ENCODE measurements around the gene ADGRD1.

Gene ADGRD1

DNA sequence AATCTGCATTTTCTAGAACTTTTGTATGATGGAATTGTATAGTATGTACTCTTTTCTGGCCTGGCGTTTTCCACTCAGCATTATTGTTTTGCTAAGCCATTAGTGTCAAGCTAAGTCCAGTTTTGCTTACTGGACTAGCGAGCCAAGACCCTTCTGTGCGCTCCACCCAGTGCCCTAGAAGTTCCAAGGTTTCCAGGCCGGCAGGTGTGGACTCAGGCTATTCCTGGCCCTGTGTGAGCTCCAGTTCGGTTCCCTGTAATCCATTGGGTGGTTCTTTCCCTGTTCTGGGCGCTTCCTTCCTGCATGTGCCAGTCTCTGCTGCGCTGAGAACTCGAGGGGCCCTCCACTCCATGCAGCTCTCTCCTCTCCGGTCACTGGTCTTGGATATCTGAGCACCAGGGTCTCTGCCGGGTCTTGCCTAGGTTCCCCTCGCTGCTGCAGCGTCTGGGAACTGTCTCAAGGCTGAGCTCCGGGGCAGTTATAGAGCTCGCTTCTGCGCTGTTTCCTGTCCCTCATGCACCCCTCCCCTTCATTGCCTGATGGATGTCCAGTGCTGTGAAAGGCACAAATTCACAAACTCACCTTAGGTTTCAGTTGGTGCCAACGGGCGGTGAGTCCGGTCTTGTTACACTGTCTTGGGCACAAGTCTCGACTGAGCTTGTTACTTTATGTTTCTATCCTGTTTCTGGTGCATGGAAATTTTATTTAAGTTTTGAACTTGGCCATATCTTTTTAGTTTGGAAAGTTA, 100.8 kb downstream of the ADGRD1 start:
- DNase-seq (ENCODE audit: low spot score), result no peak
- TF ChIP-seq, protein P1, sequence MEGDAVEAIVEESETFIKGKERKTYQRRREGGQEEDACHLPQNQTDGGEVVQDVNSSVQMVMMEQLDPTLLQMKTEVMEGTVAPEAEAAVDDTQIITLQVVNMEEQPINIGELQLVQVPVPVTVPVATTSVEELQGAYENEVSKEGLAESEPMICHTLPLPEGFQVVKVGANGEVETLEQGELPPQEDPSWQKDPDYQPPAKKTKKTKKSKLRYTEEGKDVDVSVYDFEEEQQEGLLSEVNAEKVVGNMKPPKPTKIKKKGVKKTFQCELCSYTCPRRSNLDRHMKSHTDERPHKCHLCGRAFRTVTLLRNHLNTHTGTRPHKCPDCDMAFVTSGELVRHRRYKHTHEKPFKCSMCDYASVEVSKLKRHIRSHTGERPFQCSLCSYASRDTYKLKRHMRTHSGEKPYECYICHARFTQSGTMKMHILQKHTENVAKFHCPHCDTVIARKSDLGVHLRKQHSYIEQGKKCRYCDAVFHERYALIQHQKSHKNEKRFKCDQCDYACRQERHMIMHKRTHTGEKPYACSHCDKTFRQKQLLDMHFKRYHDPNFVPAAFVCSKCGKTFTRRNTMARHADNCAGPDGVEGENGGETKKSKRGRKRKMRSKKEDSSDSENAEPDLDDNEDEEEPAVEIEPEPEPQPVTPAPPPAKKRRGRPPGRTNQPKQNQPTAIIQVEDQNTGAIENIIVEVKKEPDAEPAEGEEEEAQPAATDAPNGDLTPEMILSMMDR (IDR thresholded peaks at IDR 0.05; ENCODE audit: extremely low read depth, insufficient read depth, missing control alignments), result no peak
- in situ Hi-C loops (cut with MboI; ENCODE audit: low pct_unique_long_range_greater_than_20kb, low sequenced_read_pairs, unreplicated experiment), result no loop called here

DNA sequence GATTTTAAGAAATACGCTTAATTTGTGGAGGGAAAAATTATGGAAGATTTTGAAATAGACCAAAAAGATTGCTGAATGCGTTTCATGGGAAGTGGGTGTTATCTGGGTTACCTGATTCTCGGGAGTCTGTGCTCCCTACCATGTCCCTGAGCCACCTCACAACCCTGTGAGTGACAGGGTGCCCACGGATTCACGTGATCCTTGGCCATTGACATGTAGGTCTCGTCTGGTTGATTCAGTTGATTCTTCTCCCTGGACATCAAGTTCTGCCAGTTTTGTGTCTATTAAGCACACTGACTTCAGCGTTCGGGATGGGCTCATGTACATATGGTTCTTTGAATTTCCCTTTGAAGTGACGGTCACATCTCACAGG, 101.4 kb downstream of the ADGRD1 start:
- TF ChIP-seq, protein P1 (IDR thresholded peaks at IDR 0.05; ENCODE audit: extremely low read depth, insufficient read depth, missing control alignments), result no peak
- in situ Hi-C loops (cut with MboI; ENCODE audit: low pct_unique_long_range_greater_than_20kb, low sequenced_read_pairs, unreplicated experiment), result no loop called here
- DNase-seq (ENCODE audit: low spot score), result no peak

DNA sequence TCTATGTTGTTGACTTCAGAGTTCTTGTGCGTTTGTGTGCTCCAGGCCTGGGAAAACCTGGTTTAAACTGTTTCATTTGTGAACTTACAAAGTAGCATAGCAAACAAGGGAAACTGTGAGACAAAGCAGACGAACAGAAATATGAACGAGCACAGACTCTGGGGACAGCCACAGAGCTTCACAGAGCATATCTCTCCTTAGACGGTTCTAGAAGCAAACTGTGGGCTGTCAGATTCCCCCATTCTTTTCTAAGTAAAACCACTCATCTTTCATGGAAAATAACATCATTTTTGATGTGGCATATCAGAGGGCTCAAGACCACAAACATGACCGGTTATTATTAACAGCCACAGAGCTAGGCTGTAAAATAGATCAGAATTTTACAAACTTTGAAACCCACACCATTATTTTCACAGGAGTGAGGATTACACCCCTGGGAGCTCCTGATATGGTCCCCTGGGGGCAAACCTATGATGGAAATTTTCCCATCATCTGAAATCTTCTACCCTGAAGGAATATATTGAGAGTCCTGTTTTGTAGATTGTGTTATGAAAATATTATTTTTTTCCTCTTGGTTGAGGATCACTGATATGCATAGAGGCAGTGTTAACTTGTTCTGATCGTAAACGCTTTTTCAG, 102.0 kb downstream of the ADGRD1 start:
- in situ Hi-C loops (cut with MboI; ENCODE audit: low pct_unique_long_range_greater_than_20kb, low sequenced_read_pairs, unreplicated experiment), result no loop called here
- DNase-seq (ENCODE audit: low spot score), result no peak
- TF ChIP-seq, protein P1 (IDR thresholded peaks at IDR 0.05; ENCODE audit: extremely low read depth, insufficient read depth, missing control alignments), result no peak

DNA sequence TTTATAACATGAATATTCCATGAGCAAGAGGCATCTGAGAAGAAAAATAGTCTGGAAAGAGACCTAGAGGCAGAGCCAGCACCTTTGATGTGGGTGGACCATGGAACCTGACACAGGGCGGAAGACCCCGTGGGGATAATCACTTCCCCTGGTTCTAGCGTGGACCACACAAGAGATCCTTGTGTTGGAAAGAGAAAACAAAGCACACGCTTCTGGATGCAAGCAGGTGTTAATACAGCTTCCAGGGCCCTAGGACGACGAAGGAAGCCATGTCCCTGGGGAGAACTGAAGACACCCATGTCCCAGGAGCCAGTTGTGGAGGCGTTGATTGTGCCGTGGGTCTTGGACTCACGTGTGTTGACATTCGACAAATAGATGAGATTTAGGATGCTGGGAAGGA, 102.9 kb downstream of the ADGRD1 start:
- DNase-seq (ENCODE audit: low spot score), result no peak
- TF ChIP-seq, protein P1 (IDR thresholded peaks at IDR 0.05; ENCODE audit: extremely low read depth, insufficient read depth, missing control alignments), result no peak
- in situ Hi-C loops (cut with MboI; ENCODE audit: low pct_unique_long_range_greater_than_20kb, low sequenced_read_pairs, unreplicated experiment), result no loop called here

DNA sequence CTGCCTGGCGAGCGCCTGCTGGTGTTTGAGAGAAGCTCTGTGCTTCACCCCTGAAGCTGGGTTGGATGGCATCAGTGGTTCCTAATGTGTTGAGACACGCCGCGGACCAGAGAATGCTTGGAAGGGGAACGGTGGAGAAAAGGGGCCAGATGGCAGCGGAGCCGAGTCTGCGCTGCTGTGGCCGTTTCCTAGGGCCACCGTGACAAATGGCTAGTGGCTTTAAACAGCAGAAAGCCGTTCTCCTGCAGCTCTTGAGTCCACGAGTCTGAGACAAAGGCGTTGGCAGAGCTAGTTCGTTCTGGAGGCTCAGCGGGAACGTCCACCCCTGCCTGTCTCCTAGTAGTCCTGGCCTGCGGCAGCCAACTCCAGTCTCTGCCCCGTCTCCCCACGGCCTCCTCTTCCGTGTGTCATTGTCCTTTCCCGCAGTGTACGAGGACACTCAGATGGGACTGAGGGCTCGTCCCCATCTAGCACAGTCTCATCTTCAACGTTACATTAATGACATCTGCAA, 103.6 kb downstream of the ADGRD1 start:
- no peak for DNase-seq (ENCODE audit: low spot score)

DNA sequence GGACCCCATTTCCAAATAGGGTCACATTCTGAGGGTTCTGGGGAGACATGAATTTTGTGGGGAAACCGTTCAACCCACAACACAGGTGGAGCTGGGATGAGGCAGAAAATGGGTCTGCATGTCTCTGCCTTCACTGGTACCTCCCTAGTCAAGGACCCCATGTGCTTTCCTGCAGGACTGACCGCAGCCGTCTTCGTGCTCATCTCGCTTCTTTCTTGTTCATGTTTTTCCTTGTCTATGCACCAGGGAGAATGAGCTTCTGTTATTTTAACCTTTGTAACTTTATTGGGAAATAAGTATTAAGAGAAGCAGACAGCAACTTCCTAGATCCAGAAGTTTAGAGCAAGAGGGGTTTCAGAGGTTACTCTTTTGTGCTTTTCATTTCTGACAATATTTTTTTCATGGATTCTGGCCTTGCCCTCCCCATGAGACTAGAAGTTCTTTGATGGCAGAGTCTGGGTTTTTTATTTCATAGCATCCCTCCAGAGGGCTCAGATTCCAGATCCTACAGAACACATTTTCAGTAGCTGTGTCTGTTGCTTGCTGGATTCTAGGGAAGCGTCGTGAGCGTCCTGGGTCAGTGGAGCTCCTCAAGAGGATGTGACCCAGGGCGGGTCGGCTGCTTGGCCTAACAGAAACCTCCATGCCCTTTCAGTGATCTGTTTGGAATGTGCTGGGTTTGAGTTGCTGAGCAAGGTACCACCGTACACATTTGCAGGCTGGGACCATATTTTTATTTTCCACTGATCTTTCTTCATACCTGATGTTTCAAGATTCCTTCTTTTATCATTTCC, 104.2 kb downstream of the ADGRD1 start:
- DNase-seq (ENCODE audit: low spot score), result no peak
- TF ChIP-seq, protein P1 (IDR thresholded peaks at IDR 0.05; ENCODE audit: extremely low read depth, insufficient read depth, missing control alignments), result no peak
- in situ Hi-C loops (cut with MboI; ENCODE audit: low pct_unique_long_range_greater_than_20kb, low sequenced_read_pairs, unreplicated experiment), result no loop called here

More for the DNA sequence above, 103.6 kb downstream of the ADGRD1 start:
- in situ Hi-C loops (cut with MboI; ENCODE audit: low pct_unique_long_range_greater_than_20kb, low sequenced_read_pairs, unreplicated experiment), result no loop called here
- TF ChIP-seq, protein P1 (IDR thresholded peaks at IDR 0.05; ENCODE audit: extremely low read depth, insufficient read depth, missing control alignments), result no peak

Measured in GM13977 (cell line).